NCI-H1436 treated with DMSO at 0.1 percent for 48 hours (cell line): ENCODE measurements around the gene HSPA13.
"Not testable (repeated sequence)": the region's sequence is repeated elsewhere in the genome, so short reads cannot be mapped to it uniquely, and the experiment has no call there.

Source experiments
- DNase-seq: peaks from one replicate; lab custom pipeline; 2025; lab: John Stamatoyannopoulos, UW

Gene HSPA13

GRCh38 chr21:14382835-14383595 lies at the start of gene HSPA13:
TSS of gene HSPA13 (minus strand) at chr21:14383146. CDS start at chr21:14383119, 27 bp downstream.
- DNase-seq = peak; percentile 99

- no peak for DNase-seq
Measured at GRCh38 chr21:14418920-14419319, 36.0 kb upstream of the HSPA13 start.

- no peak for DNase-seq
Measured at GRCh38 chr21:14414932-14415508, 32.1 kb upstream of the HSPA13 start.

- DNase-seq = no peak
Measured at GRCh38 chr21:14405962-14406361, 23.0 kb upstream of the HSPA13 start.

- no peak for DNase-seq
Measured at GRCh38 chr21:14405225-14405624, 22.3 kb upstream of the HSPA13 start.

- DNase-seq = no peak
Measured at GRCh38 chr21:14403681-14404318, 20.9 kb upstream of the HSPA13 start.

GRCh38 chr21:14401217-14401616 lies 18.3 kb upstream of the HSPA13 start:
- no peak for DNase-seq

GRCh38 chr21:14388282-14388681 lies 5.3 kb upstream of the HSPA13 start:
- no peak for DNase-seq

- no peak for DNase-seq
Measured at GRCh38 chr21:14384453-14384852, 1.5 kb upstream of the HSPA13 start.

- no peak for DNase-seq
Measured at GRCh38 chr21:14383596-14384180, 742 bp upstream of the HSPA13 start.

GRCh38 chr21:14382486-14382834 lies 486 bp downstream of the HSPA13 start:
- no peak for DNase-seq

GRCh38 chr21:14376854-14377253 lies 6.1 kb downstream of the HSPA13 start:
- no peak for DNase-seq

- DNase-seq = no peak
Measured at GRCh38 chr21:14366998-14367397, 15.9 kb downstream of the HSPA13 start.

GRCh38 chr21:14361958-14362357 lies 21.0 kb downstream of the HSPA13 start:
- no peak for DNase-seq

GRCh38 chr21:14358775-14359174 lies 24.2 kb downstream of the HSPA13 start:
- no peak for DNase-seq

GRCh38 chr21:14356746-14357145 lies 26.2 kb downstream of the HSPA13 start:
- no peak for DNase-seq

GRCh38 chr21:14354515-14354914 lies 28.4 kb downstream of the HSPA13 start:
- DNase-seq = no peak

- DNase-seq = no peak
Measured at GRCh38 chr21:14353726-14354125, 29.2 kb downstream of the HSPA13 start.

- no peak for DNase-seq
Measured at GRCh38 chr21:14353231-14353630, 29.7 kb downstream of the HSPA13 start.

GRCh38 chr21:14327346-14327745 lies 55.6 kb downstream of the HSPA13 start:
- not testable (repeated sequence) for DNase-seq

- DNase-seq = no peak
Measured at GRCh38 chr21:14325595-14325994, 57.4 kb downstream of the HSPA13 start.
